Motor neuron (in vitro differentiated cells): ENCODE results near the gene CEP70. TPM values are rescaled to one million over a fixed set of nuclear protein-coding genes. Genes with fewer than 3 reads are reported as not detected.

Source experiments
- ATAC-seq, 8 experiments: fragments of 200-7000 bp; cut with Tn5 transposase; replicated peaks in 6 of 8; 2 replicates each; pipeline ENCODE4 v1.8.0; 2021; ENCODE audit warnings: mild to moderate bottlenecking in 8 of 8, moderate library complexity in 8 of 8
- H3K27ac ChIP-seq, 2 donors: fragments of 250-450 bp; sonication (Bioruptor Pico); 2 replicates each; pipeline ENCODE4 v1.9.0; 2021; ENCODE audit warnings: antibody characterized with exemption in 2 of 2, mild to moderate bottlenecking in 2 of 2, moderate library complexity in 1 of 2
- H3K4me1 ChIP-seq, 2 donors: fragments of 250-450 bp; sonication (Bioruptor Pico); replicated peaks in 1 of 2; 2 replicates each; pipeline ENCODE4 v1.6.1; 2021; ENCODE audit warnings: antibody characterized with exemption in 2 of 2, mild to moderate bottlenecking in 2 of 2, moderate library complexity in 1 of 2
- H3K4me3 ChIP-seq, 5 donors: fragments of 250-450 bp; sonication (Bioruptor Pico); 2 replicates each; pipeline ENCODE4 v1.9.0; 2021; ENCODE audit warnings: antibody characterized with exemption in 5 of 5, mild to moderate bottlenecking in 5 of 5, moderate library complexity in 4 of 5
- WGBS, 10 experiments: fragments of 450-650 bp; shearing (Covaris generic); methylation state at CpG; one replicate each; pipeline ENCODE4 v1.0.0; 2022; 5-methylcytosine and 5-hydroxymethylcytosine counted together
- in situ Hi-C, 9 experiments: fragments of 400-800 bp; cut with MboI; loops; one replicate each; pipeline ENCODE4 v1.15.0; 2021; ENCODE audit warnings: low sequenced_read_pairs in 9 of 9, low pct_unique_long_range_greater_than_20kb in 2 of 9; ENCODE audit not compliant: unreplicated experiment in 9 of 9
- total RNA-seq, 8 experiments: library from RNA; unstranded; fragments of 300-600 nt; gene quantifications; 2 replicates each; pipeline versions ENCODE4 v1.2.3 to v1.2.4, GENCODE V29; 2022

The CEP70 gene, protein sequence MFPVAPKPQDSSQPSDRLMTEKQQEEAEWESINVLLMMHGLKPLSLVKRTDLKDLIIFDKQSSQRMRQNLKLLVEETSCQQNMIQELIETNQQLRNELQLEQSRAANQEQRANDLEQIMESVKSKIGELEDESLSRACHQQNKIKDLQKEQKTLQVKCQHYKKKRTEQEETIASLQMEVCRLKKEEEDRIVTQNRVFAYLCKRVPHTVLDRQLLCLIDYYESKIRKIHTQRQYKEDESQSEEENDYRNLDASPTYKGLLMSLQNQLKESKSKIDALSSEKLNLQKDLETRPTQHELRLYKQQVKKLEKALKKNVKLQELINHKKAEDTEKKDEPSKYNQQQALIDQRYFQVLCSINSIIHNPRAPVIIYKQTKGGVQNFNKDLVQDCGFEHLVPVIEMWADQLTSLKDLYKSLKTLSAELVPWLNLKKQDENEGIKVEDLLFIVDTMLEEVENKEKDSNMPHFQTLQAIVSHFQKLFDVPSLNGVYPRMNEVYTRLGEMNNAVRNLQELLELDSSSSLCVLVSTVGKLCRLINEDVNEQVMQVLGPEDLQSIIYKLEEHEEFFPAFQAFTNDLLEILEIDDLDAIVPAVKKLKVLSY
- 10 to 100 TPM; 12.2 to 53.3 (median 34.3) TPM for total RNA-seq

DNA sequence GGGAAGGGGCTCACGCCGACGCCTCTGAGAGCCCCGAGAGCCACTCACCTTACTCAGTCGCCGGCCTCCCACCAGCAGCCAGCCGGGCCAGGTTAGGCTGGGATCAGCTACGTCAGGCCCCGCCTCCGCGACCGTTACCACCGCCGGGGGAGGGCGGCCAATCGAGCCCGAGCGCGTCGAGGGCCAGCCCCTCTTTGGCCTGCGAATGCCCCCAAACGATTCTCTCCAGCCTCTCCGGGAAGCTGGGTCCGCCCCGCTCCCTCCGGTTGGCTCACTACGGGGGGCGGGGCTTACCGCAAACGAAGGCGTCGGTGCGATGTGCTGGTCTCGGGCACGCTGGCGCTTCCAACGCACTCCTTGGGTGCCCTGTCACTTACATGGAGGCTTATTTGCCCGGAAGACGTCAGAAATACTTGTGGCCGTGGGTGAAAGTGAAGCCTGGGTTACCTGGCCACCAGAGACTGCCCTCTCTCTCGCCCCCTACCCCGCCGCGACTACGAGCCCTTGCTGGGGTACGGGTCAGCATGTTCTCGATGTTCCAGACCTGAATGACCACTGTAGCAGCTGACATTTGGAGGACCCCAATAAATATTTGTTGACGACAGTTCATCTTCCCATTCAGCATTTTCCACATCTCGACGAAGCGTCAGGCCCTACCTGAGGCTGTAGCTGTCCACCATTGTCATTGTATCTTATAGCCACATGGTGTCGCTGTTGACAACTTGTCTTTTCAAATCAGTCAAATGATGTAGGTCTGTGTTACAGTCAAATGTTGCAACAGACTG, at the start of gene CEP70:
Gene CEP70, minus strand, starts transcription at position 111 of the 785 bp plus-strand sequence. CDS start 21,333 bp downstream, outside the sequence.
- peak within 1 kb of the TSS; percentile 66 to 87 (median 78) for H3K4me3 ChIP-seq
- peak within 1 kb of the TSS; percentile 92 to 95 for H3K27ac ChIP-seq
- in situ Hi-C loops: loop anchor here in 6 of 9 experiments (10.0 to 25.0 kb wide), 2 partner anchors 318 to 320 kb away; no protein-coding TSS in a partner anchor
- peak; percentile 90 to 97 (median 94) for ATAC-seq
- H3K4me1 ChIP-seq: peaks cover 16 to 20% of the 10 kb centered on the region in 2 donors
- 0 to 20% (median 0%) methylated on average over 1 to 8 of the region's 52 CpGs; no CpG with 5 or more reads in 2 of the 10 experiments for WGBS, 10 experiments

DNA sequence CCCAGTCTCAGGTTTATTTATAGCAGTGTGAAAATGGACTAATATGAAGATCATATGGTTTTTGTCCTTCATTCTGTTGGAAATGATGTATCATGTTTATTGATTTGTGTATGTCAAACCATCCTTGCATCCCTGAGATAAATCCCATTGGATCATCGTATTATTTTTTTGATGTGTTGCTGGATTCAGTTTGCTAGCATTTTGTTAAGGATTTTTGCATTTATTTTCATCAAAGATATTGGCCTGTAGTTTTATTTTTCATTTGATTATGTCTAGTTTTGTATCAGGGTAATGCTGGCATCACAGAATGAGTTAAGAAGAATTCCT, 48.8 kb upstream of the CEP70 start:
- in situ Hi-C loops: no loop called here
- Histone ChIP-seq H3K4me1 (no peaks in the 10 kb centered on the region), H3K27ac (no peak overlapping the region), H3K4me3 (no peak overlapping the region)
- no peak for ATAC-seq
- WGBS, 10 experiments: 50 to 100% (median 85%) methylated on average over 1 of the region's 1 CpG; no CpG with 5 or more reads in 4 of the 10 experiments

DNA sequence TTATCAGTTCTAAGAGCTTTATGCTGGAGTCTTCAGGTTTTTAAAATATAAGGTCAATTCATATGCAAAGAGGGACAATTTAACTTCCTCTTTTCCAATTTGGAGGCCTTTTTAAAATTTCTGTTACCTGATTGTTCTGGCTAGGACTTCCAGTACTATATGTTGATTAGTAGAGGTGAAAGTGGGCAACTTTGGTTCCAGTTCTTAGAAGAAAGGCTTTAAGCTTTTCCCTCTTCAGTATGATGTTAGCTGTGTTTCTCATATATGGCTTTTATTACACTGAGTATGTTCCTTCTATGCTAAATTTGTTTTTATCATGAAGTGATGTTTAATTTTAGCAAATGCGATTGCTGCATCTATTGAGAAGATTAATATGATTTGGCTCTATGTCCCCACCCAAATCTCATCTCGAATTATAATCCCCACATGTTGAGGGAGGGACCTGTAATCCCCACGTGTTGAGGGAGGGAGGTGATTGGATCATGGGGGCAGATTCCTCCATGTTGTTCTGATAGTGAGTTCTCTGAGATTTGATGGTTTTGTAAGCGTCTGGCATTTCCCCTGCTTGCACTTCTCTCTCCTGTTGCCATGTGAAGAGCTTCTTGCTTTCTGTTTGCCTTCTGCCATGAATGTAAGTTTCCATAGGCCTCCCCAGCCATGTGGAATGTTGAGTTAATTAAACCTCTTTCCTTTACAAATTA, 48.3 kb upstream of the CEP70 start:
- H3K4me3 ChIP-seq: no peak overlapping the region
- no peak overlapping the region for H3K27ac ChIP-seq
- H3K4me1 ChIP-seq: no peaks in the 10 kb centered on the region
- ATAC-seq: no peak
- 42 to 100% (median 77%) methylated on average over 1 to 4 of the region's 4 CpGs; no CpG with 5 or more reads in 3 of the 10 experiments for WGBS, 10 experiments
- in situ Hi-C loops: no loop called here

DNA sequence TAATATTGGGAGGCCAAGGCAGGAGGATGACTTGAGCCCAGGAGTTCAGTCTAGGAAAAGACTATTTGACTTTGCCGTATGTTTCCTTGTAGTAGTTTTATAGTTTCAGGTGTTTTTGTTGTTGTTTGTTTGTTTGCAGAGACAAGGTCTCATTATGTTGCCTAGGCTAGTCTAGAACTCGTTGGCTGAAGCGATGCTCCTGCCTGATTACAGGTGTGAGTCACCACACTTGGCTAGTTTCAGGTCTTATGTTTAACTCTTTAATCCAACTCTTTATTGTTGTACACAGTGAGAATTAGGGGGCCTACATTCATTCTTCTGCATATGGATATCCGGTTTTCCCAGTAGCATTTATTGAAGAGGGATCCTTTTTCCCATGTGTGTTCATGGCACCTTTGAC, 46.5 kb upstream of the CEP70 start:
- in situ Hi-C loops: no loop called here
- no peaks in the 10 kb centered on the region for H3K4me1 ChIP-seq
- no peak overlapping the region for H3K27ac ChIP-seq
- WGBS, 10 experiments: 63 to 100% (median 100%) methylated on average over 1 to 4 of the region's 4 CpGs; no CpG with 5 or more reads in 1 of the 10 experiments
- H3K4me3 ChIP-seq: no peak overlapping the region
- ATAC-seq: no peak

DNA sequence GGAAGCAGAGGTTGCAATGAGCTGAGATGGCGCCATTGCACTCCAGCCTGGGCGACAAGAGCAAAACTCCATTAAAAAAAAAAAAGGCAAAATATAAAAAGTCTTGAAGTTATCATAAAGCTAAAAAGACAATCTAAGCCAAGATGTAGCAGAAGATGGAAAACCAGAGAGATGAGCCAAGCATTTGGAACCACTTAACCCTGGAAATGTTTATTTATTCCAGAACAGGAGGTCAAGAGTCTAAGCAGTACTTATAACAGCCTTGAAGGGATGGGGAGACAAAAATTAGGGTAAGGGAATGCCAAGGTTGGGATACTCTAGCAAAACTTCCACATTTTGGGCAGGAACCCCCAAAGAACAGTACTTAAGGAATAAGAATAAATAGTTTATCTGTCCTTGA, 44.6 kb upstream of the CEP70 start:
- no peak overlapping the region for H3K4me3 ChIP-seq
- in situ Hi-C loops: no loop called here
- WGBS, 10 experiments: 60 to 100% (median 93%) methylated on average over 1 to 2 of the region's 2 CpGs; no CpG with 5 or more reads in 2 of the 10 experiments
- no peaks in the 10 kb centered on the region for H3K4me1 ChIP-seq
- ATAC-seq: no peak
- H3K27ac ChIP-seq: no peak overlapping the region

DNA sequence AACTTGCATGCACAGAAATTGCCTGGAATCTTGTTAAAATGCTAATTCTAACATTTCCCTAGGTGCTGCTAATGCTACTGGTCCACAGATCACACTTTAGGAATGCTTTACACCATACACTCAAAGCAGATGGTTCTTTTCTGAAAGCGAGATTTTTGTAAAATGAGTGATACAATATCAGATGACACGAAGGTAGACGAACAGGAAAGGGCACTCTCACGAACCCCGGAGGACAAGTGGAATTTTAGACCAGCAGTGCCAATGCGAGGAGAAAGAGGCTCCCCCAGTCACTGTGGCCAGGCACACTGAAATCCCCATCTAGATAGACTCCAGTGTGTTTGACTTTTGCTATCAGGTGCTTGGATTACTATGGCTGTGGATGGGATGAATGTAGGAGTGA, 35.5 kb upstream of the CEP70 start:
- WGBS, 10 experiments: 67 to 90% (median 75%) methylated on average over 3 to 6 of the region's 6 CpGs; no CpG with 5 or more reads in 3 of the 10 experiments
- H3K27ac ChIP-seq: no peak overlapping the region
- no peak overlapping the region for H3K4me3 ChIP-seq
- H3K4me1 ChIP-seq: no peaks in the 10 kb centered on the region
- in situ Hi-C loops: no loop called here
- no peak for ATAC-seq

DNA sequence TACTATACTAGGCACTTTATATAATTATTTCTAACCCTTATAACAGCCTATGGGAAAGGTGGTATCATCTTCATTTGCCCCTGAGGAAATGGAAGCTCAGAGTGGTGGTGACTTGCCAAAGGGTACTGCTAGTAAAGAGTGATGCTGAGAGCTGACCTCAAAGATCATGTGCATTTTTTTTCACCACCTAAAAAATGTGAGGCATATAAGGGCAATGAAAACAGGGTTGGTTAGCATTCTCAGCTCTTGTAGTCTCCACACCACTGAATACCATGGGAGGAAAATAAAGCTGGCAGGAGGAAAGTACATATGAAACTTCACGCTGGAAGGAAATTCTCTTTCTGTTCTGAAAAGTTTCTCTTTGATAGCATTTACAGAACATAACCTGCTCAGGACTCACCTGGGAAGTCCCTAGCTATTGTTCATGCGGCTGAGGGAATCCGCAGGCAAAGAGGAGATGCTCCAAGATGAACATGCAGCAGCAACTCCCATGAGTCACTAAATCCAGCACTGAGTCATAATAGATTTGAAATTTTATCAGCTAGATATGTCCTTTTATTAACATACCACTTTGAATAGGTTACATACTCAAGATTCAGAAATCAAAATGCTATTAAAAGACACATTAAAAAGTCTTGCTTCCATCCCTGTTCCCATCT, 31.8 kb upstream of the CEP70 start:
- Histone ChIP-seq H3K4me1 (no peaks in the 10 kb centered on the region), H3K27ac (no peak overlapping the region), H3K4me3 (no peak overlapping the region)
- peak in 2 of 8 experiments; percentile 73 to 76 for ATAC-seq
- in situ Hi-C loops: no loop called here
- 60 to 100% (median 97%) methylated on average over 1 to 3 of the region's 3 CpGs; no CpG with 5 or more reads in 1 of the 10 experiments for WGBS, 10 experiments

DNA sequence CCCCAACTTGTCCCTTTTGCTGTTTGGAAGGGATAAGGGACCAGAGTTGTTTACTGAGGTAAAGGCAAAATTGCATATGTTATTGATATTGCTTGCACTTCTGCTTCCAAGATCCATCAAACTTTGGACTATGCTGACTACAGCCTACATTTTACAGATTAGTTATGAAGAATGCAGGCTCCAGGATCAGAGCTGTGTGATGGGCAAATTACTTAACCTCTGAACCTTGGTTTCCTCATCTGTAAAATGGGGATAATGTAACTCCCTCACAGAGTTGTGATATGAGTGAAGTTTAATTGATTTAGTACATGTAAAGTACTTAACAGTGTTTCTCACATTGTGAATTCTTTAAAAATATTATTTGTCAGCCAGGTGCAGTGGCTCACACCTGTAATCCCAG, 30.5 kb upstream of the CEP70 start:
- Histone ChIP-seq H3K27ac (no peak overlapping the region), H3K4me1 (no peaks in the 10 kb centered on the region), H3K4me3 (no peak overlapping the region)
- no peak for ATAC-seq
- in situ Hi-C loops: loop anchor here in 2 of 9 experiments (25.0 kb wide), 1 partner anchor 288 kb away; no protein-coding TSS in a partner anchor

DNA sequence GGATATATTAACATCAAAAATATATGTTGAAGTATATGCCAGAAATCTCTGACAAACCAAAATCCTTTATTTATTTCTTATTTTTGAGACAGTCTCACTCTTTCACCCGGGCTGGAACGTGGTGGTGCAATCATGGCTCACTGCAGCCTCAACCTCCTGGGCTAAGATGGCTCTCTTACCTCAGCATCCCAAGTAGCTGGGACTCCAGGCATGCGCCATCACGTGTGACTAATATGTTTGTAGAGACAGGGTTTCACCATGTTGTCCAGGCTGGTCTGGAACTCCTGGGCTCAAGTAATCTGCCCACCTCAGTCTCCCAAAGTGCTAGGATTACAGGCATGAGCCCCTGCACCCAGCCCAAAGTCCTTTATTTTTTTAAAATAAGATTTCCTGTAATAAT, 26.4 kb upstream of the CEP70 start:
- H3K4me1 ChIP-seq: no peaks in the 10 kb centered on the region
- in situ Hi-C loops: loop anchor here in 2 of 9 experiments (25.0 kb wide), 1 partner anchor 292 kb away; no protein-coding TSS in a partner anchor
- no peak overlapping the region for H3K27ac ChIP-seq
- WGBS, 10 experiments: 33 to 100% (median 93%) methylated on average over 2 to 4 of the region's 4 CpGs; no CpG with 5 or more reads in 5 of the 10 experiments
- no peak overlapping the region for H3K4me3 ChIP-seq
- no peak for ATAC-seq

DNA sequence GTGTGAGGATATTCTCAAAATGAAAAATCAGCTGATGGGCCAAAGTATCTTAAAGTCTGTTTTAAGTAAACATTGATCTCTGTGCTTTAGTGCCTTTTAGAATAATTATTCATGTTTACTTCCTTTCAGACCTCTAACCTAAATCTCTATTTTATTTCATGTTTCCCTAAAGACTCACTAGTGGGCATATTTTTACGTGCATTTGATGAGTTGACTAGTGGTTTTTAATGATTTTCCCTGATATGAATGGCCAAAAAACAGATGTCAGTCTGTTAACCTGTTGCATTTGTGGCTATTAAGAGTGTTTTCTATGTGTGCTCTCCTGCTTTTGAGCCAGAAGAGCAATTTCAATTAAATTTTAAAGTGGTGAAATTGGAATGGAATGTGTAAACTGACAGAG, 21.4 kb upstream of the CEP70 start:
- ATAC-seq: no peak

DNA sequence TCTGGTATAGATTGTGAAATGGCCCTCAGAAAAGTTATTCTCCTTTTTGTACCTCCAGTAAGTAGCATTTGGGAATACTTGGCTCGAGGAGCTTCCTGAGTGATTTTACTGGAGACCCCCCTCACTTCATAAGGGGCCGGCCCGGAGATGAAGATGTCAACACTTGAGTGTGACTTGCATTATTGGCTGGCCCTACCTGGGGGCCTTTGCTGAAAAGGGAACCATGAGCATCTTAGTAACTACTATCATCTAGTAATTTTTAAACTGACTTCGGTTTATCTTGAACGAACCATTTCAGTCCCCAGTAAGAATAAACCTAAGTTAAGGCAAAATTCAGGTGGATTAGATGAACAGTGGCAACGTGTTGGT, 15.8 kb upstream of the CEP70 start:
- Histone ChIP-seq H3K4me3 (peak overlapping the region; percentile 45 to 83 (median 61)), H3K4me1 (peaks cover 5 to 10% of the 10 kb centered on the region in 2 donors), H3K27ac (no peak overlapping the region)
- 36 to 94% (median 80%) methylated on average over 3 to 6 of the region's 6 CpGs; no CpG with 5 or more reads in 1 of the 10 experiments for WGBS, 10 experiments
- in situ Hi-C loops: loop anchor here in 2 of 9 experiments (25.0 kb wide), 1 partner anchor 302 kb away; no protein-coding TSS in a partner anchor
- no peak for ATAC-seq

More for the DNA sequence above, 21.4 kb upstream of the CEP70 start:
- 80 to 100% (median 96%) methylated on average over 1 of the region's 1 CpG; no CpG with 5 or more reads in 2 of the 10 experiments for WGBS, 10 experiments
- Histone ChIP-seq H3K27ac (no peak overlapping the region), H3K4me3 (no peak overlapping the region), H3K4me1 (no peaks in the 10 kb centered on the region)
- in situ Hi-C loops: loop anchor here in 2 of 9 experiments (25.0 kb wide), 1 partner anchor 297 kb away; no protein-coding TSS in a partner anchor
